Colon (tissue), 2 donors: ENCODE measurements around the gene EHMT1.

ENCODE experiments used
- FAIRE-seq: peaks from 2 replicates; lab custom pipeline; 2012; peaks lifted over from hg19 to GRCh38; lab: Jason Lieb, UNC
- donor health status: control.
- donor health status: control.

The EHMT1 gene

GRCh38 chr9:137787786-137788505 is 169.1 kb downstream of the EHMT1 start:
- no peak for FAIRE-seq

- no peak for FAIRE-seq
Measured at GRCh38 chr9:137788561-137789294, 169.9 kb downstream of the EHMT1 start.

GRCh38 chr9:137789295-137789895 is 170.6 kb downstream of the EHMT1 start:
- no peak for FAIRE-seq

GRCh38 chr9:137791947-137792346 is 173.1 kb downstream of the EHMT1 start:
- no peak for FAIRE-seq

GRCh38 chr9:137793196-137793841 is 174.5 kb downstream of the EHMT1 start:
- no peak for FAIRE-seq

- FAIRE-seq: no peak
Measured at GRCh38 chr9:137795156-137795666, 176.4 kb downstream of the EHMT1 start.

GRCh38 chr9:137797206-137798120 is 178.7 kb downstream of the EHMT1 start:
- FAIRE-seq: no peak

- FAIRE-seq: no peak
Measured at GRCh38 chr9:137798142-137798541, 179.3 kb downstream of the EHMT1 start.

- no peak for FAIRE-seq
Measured at GRCh38 chr9:137798901-137799629, 180.3 kb downstream of the EHMT1 start.

- FAIRE-seq: no peak
Measured at GRCh38 chr9:137799630-137799983, 180.8 kb downstream of the EHMT1 start.

GRCh38 chr9:137800196-137801022 is 181.6 kb downstream of the EHMT1 start:
- no peak for FAIRE-seq

- no peak for FAIRE-seq
Measured at GRCh38 chr9:137801023-137801319, 182.2 kb downstream of the EHMT1 start.

- no peak for FAIRE-seq
Measured at GRCh38 chr9:137802021-137802420, 183.2 kb downstream of the EHMT1 start.

- FAIRE-seq: no peak
Measured at GRCh38 chr9:137802521-137803243, 183.9 kb downstream of the EHMT1 start.

GRCh38 chr9:137804908-137805630 is 186.3 kb downstream of the EHMT1 start:
- no peak for FAIRE-seq

- no peak for FAIRE-seq
Measured at GRCh38 chr9:137807721-137808703, 189.2 kb downstream of the EHMT1 start.

GRCh38 chr9:137809040-137809576 is 190.3 kb downstream of the EHMT1 start:
- FAIRE-seq: no peak
